GF-D8 (cell line): Measurements from ENCODE around the gene SMO.
"Not testable (repeated sequence)": the region's sequence is repeated elsewhere in the genome, so short reads cannot be mapped to it uniquely, and the experiment has no call there.

ENCODE experiments used
- DNase-seq: peaks from one replicate; lab custom pipeline; 2025; lab: John Stamatoyannopoulos, UW

The SMO gene

DNA sequence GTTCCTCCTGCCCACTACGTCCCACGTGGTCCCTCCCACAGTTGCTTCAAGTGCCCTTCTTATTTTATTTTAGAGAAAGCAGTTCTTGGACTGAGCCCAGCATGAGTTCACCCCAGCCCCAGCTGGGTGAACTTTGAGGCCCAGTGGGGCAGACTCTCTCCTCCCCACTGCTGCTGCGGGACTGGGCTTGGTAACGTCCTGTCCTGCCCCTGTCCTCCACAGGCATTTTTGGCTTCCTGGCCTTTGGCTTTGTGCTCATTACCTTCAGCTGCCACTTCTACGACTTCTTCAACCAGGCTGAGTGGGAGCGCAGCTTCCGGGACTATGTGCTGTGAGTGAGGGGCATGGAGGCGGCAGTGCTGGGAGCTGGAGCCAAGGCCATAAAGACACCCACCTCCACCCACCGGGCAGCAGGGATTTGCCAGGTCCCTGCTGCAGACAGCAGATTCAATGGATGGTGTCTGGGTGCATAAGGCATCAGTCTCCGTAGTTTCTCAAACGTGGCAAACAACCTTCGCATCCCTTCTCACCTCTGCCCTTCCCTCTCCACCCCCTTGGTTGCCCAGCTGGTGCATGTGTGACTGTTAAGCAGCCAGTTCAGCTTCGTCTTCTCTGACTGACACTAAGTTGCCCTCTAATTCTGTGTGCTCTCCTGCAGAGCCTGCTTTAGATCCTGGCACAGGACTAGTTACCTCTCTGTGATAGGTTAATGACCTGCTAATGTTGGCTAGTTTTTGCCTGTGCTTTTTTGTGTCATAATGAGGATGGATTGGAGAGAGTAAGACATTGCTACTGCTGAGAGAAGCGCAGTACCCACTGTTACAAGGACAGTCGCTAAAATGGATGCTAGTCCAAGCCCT is 20.9 kb downstream of the SMO start:
- no peak for DNase-seq

DNA sequence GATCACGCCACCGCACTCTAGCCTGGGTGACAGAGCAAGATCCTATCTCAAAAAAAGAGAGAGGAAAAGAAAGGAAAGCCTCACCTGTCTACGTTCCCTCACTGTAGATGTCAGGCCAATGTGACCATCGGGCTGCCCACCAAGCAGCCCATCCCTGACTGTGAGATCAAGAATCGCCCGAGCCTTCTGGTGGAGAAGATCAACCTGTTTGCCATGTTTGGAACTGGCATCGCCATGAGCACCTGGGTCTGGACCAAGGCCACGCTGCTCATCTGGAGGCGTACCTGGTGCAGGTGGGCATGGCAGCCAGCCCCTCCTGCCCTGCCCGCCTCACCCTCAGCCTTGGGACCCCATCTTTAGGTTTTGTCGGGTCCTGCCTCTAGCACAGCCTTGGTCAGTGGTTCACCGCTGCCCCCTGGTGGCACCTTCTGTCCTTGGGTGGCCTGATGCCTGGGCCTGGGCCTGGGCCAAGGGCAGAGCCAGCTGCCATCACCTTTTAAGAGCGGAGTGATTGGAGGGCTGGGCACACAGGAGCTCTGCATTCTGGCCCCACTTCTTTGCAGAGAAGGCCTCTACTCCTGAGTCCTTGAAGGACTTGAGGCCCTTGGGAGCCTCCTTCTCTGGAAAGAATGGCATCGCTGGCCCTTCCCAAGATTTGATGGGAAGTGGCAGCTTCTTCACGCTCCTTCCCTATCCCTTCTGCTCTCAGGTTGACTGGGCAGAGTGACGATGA is 22.0 kb downstream of the SMO start:
- no peak for DNase-seq

DNA sequence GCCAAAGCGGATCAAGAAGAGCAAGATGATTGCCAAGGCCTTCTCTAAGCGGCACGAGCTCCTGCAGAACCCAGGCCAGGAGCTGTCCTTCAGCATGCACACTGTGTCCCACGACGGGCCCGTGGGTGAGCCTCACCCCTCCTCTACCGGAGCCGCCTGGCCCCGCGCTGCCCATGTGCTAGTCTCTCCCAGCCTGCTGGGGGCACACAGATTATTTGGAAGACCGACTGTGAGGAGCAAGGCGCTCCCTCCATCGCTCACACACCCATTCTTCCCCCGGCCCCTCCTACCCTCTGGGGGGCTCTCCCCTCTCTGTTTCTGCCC is 22.5 kb downstream of the SMO start:
- DNase-seq = no peak

DNA sequence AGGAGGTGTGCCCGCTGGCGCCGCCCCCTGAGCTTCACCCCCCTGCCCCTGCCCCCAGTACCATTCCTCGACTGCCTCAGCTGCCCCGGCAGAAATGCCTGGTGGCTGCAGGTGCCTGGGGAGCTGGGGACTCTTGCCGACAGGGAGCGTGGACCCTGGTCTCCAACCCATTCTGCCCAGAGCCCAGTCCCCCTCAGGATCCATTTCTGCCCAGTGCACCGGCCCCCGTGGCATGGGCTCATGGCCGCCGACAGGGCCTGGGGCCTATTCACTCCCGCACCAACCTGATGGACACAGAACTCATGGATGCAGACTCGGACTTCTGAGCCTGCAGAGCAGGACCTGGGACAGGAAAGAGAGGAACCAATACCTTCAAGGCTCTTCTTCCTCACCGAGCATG is 23.7 kb downstream of the SMO start:
- DNase-seq = no peak

DNA sequence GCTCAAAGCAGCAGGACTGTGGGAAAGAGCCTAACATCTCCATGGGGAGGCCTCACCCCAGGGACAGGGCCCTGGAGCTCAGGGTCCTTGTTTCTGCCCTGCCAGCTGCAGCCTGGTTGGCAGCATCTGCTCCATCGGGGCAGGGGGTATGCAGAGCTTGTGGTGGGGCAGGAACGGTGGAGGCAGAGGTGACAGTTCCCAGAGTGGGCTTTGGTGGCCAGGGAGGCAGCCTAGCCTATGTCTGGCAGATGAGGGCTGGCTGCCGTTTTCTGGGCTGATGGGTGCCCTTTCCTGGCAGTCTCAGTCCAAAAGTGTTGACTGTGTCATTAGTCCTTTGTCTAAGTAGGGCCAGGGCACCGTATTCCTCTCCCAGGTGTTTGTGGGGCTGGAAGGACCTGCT is 24.2 kb downstream of the SMO start:
- no peak for DNase-seq

DNA sequence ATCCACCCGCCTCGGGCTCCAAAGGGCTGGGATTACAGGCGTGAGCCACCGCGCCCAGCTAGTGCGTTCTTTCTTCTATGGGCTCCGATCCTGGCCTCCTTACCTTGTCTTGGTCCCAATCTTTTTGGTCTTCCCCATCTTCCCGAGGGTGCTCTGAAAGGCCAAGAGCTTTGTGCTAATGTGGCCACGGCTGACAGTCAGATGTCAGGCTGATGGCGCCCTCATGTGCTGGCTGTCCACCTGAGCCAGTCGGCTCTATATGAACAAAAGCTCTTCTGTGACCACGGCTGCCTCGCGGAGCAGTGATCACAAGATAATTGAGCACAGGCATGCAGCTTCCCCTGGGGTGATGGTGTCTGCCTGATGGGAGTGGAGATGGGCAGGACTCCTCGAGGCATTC is 25.4 kb downstream of the SMO start:
- no peak for DNase-seq

DNA sequence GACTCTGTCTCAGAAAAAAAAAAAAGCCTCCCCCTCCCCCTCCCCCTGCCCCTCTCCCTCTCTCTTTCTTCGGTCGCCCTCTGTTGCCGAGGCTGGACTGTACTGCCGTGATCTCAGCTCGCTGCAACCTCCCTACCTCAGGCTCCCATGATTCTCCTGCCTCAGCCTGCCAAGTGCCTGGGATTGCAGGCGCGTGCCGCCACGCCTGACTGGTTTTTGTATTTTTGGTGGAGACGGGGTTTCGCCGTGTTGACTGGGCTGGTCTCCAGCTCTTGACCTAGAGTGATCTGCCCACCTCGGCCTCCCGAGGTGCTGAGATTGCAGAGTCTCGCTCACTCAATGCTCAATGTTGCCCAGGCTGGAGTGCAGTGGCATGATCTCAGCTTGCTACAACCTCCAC is 27.3 kb downstream of the SMO start:
- not testable (repeated sequence) for DNase-seq

DNA sequence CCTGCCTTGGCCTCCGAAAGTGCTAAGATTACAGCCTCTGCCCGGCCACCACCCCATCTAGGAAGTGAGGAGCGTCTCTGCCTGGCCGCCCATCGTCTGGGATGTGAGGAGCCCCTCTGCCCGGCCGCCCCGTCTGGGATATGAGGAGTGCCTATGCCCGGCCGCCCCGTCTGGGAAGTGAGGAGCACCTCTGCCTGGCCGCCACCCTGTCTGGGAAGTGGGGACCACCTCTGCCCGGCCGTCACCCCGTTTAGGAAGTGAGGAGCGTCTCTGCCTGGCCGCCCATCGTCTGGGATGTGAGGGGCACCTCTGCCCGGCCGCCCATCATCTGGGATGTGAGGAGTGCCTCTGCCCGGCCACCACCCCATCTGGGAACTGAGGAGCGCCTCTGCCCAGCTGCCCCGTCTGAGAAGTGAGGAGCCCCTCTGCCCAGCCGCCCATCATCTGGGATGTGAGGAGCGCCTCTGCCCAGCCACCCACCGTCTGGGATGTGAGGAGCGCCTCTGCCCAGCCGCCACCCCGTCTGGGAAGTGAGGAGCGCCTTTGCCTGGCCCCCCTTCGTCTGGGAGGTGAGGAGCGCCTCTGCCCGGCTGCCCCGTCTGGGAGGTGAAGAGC is 27.8 kb downstream of the SMO start:
- not testable (repeated sequence) for DNase-seq

DNA sequence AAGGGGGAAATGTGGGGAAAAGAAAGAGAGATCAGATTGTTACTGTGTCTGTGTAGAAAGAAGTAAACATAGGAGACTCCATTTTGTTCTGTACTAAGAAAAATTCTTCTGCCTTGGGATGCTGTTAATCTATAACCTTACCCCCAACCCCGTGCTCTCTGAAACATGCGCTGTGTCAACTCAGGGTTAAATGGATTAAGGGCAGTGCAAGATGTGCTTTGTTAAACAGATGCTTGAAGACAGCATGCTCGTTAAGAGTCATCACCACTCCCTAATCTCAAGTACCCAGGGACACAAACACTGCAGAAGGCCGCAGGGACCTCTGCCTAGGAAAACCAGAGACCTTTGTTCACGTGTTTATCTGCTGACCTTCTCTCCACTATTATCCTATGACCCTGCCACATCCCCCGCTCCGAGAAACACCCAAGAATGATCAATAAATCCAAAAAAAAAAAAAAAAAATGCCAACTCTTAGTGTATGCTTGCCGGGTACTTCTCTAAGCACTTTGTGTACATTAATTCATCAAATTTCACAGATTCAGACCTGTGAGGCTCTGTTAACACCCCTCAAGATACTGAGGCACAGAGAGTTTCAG is 28.5 kb downstream of the SMO start:
- not testable (repeated sequence) for DNase-seq

DNA sequence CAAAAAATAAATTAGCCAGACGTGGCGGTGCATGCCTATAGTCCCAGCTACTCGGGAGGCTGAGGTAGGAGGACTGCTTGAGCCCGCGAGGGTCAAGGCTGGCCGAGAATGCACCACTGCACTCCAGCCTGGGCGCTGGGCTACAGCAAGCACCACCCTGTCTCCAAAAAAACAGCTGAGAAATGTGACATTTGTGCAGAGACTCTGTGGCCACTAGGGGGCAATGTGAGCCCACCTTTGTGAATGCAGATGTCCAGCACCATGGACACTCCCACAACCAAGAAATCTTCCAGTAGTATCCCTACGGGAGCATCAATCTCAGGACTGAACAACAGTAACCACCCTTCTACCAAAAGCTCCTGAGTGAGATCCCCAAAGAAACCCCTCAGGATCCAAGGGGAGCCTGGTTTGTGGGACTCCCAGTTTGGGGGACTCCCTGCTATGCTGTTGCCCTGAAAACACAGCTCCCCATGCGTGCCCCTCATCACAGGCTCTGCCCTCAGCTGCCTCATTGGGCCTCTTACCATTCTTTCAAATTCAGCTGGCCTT is 30.2 kb downstream of the SMO start:
- no peak for DNase-seq

DNA sequence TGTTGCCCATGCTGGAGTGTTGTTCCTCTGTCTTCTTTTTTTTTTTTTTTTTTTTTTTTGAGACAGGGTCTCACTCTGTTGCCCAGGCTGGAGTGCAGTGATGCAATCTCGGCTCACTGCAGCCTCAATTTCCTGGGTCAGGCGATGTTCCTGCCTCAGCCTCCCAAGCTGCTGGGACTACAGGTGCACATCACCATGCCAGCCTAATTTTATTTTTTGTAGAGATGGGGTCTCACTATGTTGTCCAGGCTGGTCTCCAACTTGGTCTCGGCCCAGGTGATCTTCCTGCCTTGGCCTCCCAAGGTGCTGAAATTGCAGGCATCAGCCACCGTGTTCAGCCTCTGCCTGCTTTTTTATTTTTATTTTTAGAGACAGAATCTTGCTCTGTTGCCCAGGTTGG is 30.7 kb downstream of the SMO start:
- not testable (repeated sequence) for DNase-seq

DNA sequence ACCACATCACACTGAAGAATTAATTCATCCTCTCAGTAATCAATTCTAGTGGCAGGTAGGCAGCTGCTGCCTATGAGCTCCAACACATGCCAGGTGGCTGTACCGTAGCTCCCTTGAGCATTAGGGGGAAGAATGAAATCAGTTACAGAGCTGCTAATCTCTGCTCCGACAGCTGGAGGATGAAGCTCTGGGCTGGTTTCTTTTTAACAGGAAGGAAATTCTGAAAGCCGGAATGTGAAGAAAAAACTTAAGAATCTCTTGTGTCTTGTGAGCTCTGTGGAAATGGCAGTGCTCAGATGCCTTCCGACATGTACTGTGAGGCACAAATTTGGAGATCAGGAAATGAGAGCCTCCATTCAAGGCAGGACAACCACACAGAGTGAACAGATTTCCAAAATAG is 33.6 kb downstream of the SMO start:
- DNase-seq = peak; percentile 66

DNA sequence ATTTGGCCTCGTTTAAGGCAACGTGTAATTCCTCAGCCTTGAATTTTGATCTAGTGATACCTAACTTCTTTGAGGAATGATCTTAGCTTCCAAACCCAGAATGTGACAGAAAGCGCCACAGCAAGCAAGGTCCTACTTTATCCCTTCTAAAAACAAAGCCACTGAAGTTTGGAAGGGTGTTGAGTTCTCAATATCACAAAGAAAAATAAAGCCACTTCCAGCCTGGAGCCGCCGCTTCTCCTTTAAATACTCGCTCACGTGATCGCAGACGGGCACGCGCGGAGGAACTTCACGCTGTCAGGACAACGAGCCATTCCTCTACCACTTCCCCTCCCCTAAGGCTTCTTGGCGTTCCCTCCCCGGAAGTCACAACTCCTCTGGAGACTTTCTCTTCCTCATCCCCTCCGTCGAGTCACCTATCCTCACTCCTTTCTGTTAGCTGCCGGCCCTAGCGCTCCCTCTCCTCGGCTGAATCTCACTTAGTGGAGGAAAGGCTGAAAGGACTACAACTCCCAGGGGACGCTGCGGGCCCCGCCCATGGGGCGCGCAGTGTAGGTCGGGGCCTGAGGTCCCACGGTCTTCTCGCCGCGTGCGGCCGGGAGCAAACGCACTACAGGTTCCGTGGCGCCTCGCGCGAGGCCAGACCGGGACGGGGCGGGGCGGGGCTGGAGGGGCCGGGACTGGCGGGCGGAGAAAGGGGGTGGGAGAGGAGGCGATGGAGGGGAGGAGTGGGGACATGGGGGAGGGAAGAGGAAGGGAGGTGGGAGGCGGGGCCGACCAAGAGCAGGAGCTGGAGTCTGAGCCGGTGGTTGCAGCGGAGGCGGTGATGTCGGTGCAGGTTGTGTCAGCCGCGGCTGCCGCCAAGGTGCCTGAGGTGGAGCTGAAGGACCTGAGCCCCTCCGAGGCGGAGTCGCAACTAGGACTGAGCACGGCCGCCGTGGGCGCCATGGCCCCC is 36.1 kb downstream of the SMO start, which contains the start of gene AHCYL2:
Gene AHCYL2 (plus strand): TSS at position 780 of the 955 bp plus-strand sequence.
- DNase-seq = peak; percentile 95

DNA sequence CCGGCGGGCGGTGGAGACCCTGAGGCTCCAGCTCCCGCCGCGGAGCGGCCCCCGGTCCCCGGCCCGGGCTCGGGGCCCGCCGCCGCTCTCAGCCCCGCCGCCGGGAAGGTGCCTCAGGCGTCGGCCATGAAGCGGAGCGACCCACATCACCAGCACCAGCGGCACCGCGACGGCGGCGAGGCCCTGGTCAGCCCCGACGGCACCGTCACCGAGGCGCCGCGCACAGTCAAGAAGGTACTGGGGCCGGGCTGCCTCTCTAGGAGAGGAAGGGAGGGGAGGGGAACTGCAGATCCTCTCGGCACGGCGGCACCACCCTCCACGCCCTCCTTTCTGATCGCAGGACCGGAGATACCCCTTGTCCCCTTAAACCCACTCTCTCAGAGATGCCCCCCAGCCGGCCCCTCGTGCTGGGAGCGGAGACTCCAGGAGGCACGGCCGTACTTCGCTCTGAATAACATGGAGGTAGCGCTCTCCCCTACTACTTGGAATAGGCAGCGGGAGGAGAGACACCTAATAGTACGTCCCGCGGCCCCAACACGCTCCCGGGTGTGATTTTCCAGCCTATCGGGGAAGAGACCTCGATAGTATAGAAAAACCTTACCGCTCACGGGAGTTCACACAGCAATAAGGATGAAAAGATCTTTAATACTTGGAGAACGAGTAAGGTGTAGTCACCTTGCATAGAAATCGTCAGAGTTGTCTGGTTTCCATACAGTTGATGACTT is 36.9 kb downstream of the SMO start:
- DNase-seq = no peak

DNA sequence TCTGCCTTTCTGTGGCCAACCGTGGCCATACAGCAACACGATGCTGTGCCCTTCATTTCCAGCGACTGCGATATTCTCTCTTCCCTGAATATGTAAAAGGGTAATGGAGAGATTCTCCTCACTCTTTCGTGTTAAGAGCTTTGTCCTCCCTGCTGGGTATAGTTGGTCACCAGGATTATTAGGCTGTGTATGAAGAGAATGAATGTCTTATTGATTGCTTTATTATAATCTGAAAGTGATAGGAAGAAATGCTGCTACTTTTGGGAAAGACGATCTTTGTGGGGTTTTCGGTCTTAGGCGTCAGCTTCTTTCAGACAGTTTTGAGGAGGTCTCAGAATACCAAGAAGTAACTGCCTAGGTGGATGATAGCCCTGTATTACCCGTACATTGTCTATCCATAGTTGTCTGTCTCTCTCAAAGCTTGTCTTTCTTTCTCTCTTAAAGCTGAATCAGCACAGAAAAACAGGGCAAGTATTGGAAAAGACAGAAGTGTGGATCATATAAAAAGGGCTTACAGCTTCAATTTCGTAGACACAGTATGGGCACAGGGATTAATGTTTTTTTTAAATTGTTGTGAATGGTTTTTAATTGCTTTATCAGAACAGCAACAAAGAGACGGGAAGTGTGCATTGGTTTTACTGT is 37.6 kb downstream of the SMO start:
- no peak for DNase-seq

DNA sequence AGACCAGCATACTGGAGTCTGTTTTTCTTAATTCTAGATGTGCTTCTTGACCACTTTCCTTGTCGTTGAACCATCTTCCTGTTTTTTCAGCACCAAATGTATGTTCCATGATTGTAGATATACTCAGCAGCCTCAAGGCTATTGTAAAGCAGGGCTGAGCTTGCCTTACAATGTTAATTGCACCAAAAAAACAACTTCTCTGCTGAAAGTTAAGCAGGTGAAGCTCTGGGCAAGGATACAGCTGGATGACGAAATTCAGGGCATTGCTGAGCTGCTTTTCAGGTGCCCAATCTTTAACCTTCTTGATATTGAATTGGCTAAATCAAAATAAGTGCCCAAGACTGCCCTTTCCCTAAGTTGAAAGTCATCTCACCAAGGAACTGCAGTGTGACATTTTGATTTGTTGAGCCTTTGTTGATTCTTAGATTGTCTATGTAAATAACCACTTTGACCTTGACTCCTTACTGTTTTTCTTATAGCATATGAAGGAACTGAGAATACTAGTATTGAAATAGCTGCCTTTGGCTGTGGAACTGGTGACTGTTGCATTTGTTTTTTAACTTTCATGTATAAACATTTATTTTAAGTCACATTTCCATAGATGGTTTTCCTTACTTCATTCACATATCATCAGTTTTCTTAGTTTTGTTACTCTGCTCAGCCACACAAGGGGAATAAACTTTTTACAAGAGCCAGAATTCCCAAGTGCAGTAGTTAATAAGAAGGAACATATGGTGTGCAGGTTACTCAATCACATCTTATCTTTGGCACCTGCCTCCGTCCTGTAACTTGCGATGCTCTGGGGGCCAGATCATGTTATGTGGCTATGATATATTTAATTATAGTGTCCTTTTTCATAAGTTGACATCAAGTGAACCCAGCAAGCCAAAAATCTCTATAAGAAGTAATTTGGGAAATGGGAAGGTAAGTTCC is 39.5 kb downstream of the SMO start:
- no peak for DNase-seq

DNA sequence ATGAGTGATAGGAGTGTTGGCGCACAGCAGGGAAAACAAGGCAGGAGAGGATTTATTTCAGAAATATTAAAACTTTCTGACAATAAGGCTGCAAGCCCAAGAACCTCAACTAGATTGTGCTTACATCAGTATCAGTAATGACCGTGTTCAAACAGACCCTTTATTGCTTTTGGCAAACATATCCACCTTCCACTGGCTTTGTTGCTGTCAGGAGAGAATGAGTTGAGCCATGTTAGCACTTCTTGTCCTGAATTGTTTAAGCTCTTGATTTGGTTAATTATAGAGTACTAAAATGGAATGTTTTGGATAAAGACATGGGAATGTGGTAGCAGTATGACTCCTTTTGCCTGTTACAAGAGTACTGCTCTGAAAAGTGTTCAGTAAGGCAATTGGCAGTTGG is 40.2 kb downstream of the SMO start:
- DNase-seq = no peak

DNA sequence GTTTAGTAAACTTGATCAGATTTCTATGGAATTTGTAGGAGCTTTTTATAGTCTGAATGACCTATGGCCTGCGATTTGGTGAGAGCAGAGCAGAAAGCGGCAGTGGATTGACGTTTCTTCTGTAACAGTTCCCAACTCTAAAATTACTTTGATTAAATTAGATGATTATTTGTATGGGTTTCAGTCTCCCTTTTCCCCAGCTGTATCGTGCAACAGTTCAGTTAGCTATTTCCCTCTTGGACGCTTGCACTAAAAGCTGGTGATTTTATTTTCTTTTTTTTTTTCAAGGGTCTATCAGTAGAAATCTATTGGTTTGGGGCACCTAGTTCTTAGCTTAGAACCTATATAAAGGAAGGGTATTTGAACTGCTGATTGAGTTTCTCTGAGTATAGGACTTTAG is 43.2 kb downstream of the SMO start:
- DNase-seq = no peak

DNA sequence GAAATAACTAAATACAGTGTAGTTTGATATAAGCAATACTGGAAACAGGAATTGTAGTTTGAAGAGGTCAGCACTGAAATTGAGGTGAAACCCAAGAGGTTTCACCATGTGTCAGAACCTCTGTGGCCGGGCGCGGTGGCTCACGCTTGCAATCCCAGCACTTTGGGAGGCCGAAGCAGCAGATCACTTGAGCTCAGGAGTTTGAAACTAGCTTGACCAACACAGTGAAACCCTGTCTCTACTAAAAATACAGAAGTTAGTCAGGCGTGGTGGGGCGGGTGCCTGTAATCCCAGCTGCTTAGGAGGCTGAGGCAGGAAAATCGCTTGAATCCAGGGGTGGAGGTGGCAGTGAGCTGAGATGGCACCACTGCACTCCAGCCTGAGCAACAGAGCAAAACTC is 50.1 kb downstream of the SMO start:
- no peak for DNase-seq
